CD14-positive monocyte (primary cell): ENCODE results near the gene IER5L. TPM values are rescaled to one million over a fixed set of nuclear protein-coding genes. Genes with fewer than 3 reads are reported as not detected.

Experiments used
- DNase-seq, 3 donors: peaks; one replicate each; pipeline ENCODE4 v3.0.0-alpha.2; 2011 to 2022
- H2AFZ ChIP-seq: 2 replicates; pipeline ENCODE4 v1.6.0; 2012; ENCODE audit warnings: mild to moderate bottlenecking, low read depth, low read length, inconsistent platforms; ENCODE audit not compliant: insufficient read depth, poor library complexity, severe bottlenecking
- H3K27ac ChIP-seq, 2 donors: 1 replicate in 1 of 2; 2 replicates in 1 of 2; pipeline ENCODE4 v1.5.1; 2012 to 2013; ENCODE audit warnings: low read length in 2 of 2, control low read depth in 1 of 2, inconsistent platforms in 1 of 2, low read depth in 1 of 2, mild to moderate bottlenecking in 1 of 2
- H3K27me3 ChIP-seq, 2 donors: one replicate each; pipeline versions ENCODE4 v1.6.0 to v1.6.1; 2011 to 2013; ENCODE audit warnings: low read length in 2 of 2; ENCODE audit not compliant: control insufficient read depth in 2 of 2, insufficient read depth in 2 of 2
- H3K36me3 ChIP-seq, 2 donors: replicated peaks in 1 of 2; 1 replicate in 1 of 2; 2 replicates in 1 of 2; pipeline versions ENCODE4 v1.5.1 to v1.6.1; 2012 to 2013; ENCODE audit warnings: low read length in 2 of 2, control low read depth in 1 of 2, inconsistent platforms in 1 of 2, mild to moderate bottlenecking in 1 of 2; ENCODE audit not compliant: insufficient read depth in 2 of 2, control insufficient read depth in 1 of 2
- H3K4me1 ChIP-seq, 2 donors: 1 replicate in 1 of 2; 2 replicates in 1 of 2; pipeline versions ENCODE4 v1.5.1 to v1.6.1; 2012 to 2013; ENCODE audit warnings: low read length in 2 of 2, control low read depth in 1 of 2, inconsistent platforms in 1 of 2, mild to moderate bottlenecking in 1 of 2, moderate library complexity in 1 of 2; ENCODE audit not compliant: insufficient read depth in 2 of 2, control insufficient read depth in 1 of 2
- H3K4me2 ChIP-seq: replicated peaks from 2 replicates; pipeline ENCODE3; 2012; ENCODE audit warnings: low read length, moderate library complexity, mild to moderate bottlenecking; ENCODE audit not compliant: poor library complexity, severe bottlenecking; ENCODE audit errors: extremely low read depth
- H3K4me3 ChIP-seq, 3 experiments: fragments of 200-600 bp in 1 of 3; sonication (generic) in 1 of 3; replicated peaks in 1 of 3; 1 replicate in 2 of 3; 2 replicates in 1 of 3; pipeline ENCODE4 v1.5.1; 2011 to 2013; ENCODE audit warnings: low read length in 3 of 3, mild to moderate bottlenecking in 3 of 3, control low read depth in 2 of 3, low read depth in 2 of 3, inconsistent platforms in 1 of 3, moderate library complexity in 1 of 3
- H3K79me2 ChIP-seq: 2 replicates; pipeline ENCODE4 v1.6.0; 2012; ENCODE audit warnings: mild to moderate bottlenecking, control low read depth, inconsistent platforms, low read length, moderate library complexity; ENCODE audit not compliant: insufficient read depth
- H3K9ac ChIP-seq: 2 replicates; pipeline ENCODE4 v1.6.0; 2017; ENCODE audit warnings: low read length, mild to moderate bottlenecking; ENCODE audit not compliant: insufficient read depth, poor library complexity, severe bottlenecking
- H3K9me3 ChIP-seq, 2 donors: replicated peaks in 1 of 2; 1 replicate in 1 of 2; 2 replicates in 1 of 2; pipeline versions ENCODE4 v1.5.1 to v1.6.1; 2012 to 2013; ENCODE audit warnings: low read length in 2 of 2, control low read depth in 1 of 2; ENCODE audit not compliant: control insufficient read depth in 1 of 2, insufficient read depth in 1 of 2
- H4K20me1 ChIP-seq: 2 replicates; pipeline ENCODE4 v1.6.0; 2012; ENCODE audit warnings: mild to moderate bottlenecking, low read length, control low read depth, moderate library complexity; ENCODE audit not compliant: insufficient read depth
- H3K27ac Mint-ChIP-seq, 7 donors: one replicate each; pipeline ENCODE4 v1.8.0; 2020; ENCODE audit warnings: mild to moderate bottlenecking in 7 of 7, mixed read lengths in 7 of 7, moderate library complexity in 6 of 7, inconsistent platforms in 2 of 7
- H3K27me3 Mint-ChIP-seq, 3 donors: one replicate each; pipeline ENCODE4 v1.8.0; 2021 to 2022; ENCODE audit warnings: low read depth in 3 of 3, mild to moderate bottlenecking in 3 of 3, mixed read lengths in 3 of 3, moderate library complexity in 3 of 3, inconsistent platforms in 1 of 3
- H3K36me3 Mint-ChIP-seq, 2 donors: one replicate each; pipeline ENCODE4 v1.8.0; 2020; ENCODE audit warnings: mixed read lengths in 2 of 2, inconsistent platforms in 1 of 2, mild to moderate bottlenecking in 1 of 2
- H3K4me1 Mint-ChIP-seq: one replicate; pipeline ENCODE4 v1.8.0; 2020; ENCODE audit warnings: mild to moderate bottlenecking, mixed read lengths
- H3K4me3 Mint-ChIP-seq, 2 donors: one replicate each; pipeline ENCODE4 v1.8.0; 2020; ENCODE audit warnings: mild to moderate bottlenecking in 2 of 2, mixed read lengths in 2 of 2, moderate library complexity in 1 of 2
- H3K9me3 Mint-ChIP-seq, 7 donors: one replicate each; pipeline ENCODE4 v1.8.0; 2020 to 2022; ENCODE audit warnings: mixed read lengths in 7 of 7, mild to moderate bottlenecking in 6 of 7, moderate library complexity in 6 of 7, inconsistent platforms in 2 of 7
- CTCF ChIP-seq: fragments of 200-600 bp; IDR thresholded peaks from one replicate; pipeline ENCODE4 v1.8.0; 2022; ENCODE audit warnings: antibody characterized with exemption, mild to moderate bottlenecking
- WGBS: methylation state at CpG from one replicate; pipeline ENCODE4 v1.1.5; 2013; ENCODE audit warnings: missing lambda C conversion rate; ENCODE audit not compliant: insufficient coverage; 5-methylcytosine and 5-hydroxymethylcytosine counted together
- intact Hi-C, 2 donors: fragments of 100-400 bp; cut with micrococcal nuclease; formaldehyde crosslinking; loops; one replicate each; pipeline versions ENCODE4 v1.15.0 to v1.15.1; 2023
- polyA plus RNA-seq, 3 donors: library from polyadenylated mRNA; depleted of rRNA in 1 of 3; unstranded in 2 of 3; stranded (reverse) in 1 of 3; fragments of 300-500 nt in 2 of 3; fragments of >200 nt in 1 of 3; fragmentation: Illumina TruSeq in 2 of 3; gene quantifications; 1 replicate in 2 of 3; 2 replicates in 1 of 3; pipeline ENCODE4 v1.2.3, GENCODE V29; 2012 to 2021

Gene IER5L
- polyA plus RNA-seq, 3 donors: 0.36 to 15.5 (median 0.79) TPM

DNA sequence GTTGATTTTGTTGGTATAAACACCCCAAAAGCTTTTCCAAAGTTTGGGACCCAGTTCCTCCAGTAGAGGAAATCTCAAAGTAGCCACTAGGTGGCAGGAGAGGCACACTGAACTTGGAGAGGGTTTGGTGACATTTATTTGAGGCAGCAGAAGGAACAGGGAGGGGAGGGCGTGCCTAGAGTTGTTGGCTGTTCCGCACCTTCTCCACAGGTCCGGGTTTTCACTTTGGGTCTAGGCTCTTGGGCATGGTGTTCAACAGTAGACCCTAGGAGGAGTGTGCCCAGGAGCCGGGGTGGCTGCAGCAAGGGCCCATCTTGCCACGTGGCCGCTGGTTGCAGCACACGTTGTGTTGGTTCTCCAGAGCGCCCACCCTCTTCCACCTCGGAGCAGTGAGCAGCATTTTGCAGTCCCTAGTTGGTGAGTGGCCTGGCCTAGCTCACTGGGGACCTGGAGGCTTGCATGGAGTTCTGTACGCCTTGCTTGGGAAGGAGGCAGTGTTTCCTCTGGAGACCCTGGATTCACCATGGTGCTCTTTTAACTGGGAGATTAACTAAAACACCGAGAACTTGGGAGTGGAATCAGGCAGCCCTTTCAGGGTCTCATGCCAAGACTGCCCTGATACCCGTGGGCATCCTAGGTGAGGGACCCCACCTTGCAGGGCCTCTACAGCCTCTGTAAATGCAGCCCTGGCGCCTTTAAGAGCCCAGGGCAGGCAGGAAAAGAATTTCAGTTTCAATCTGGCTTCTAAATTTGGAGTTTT is 38.6 kb downstream of the IER5L start:
- H3K9me3 Mint-ChIP-seq: no peaks in the 10 kb centered on the region
- peak overlapping the region; percentile 50 for H2AFZ ChIP-seq
- peak; percentile 91 for TF ChIP-seq CTCF

GRCh38 chr9:129138476-129139232 is 39.4 kb downstream of the IER5L start:
- Mint-ChIP-seq H3K4me1 (peaks cover 41% of the 10 kb centered on the region), H3K27ac (peak overlapping the region; percentile 83 to 98 (median 97)), H3K4me3 (peak overlapping the region in 1 of 2 donors; percentile 79), H3K9me3 (no peaks in the 10 kb centered on the region), H3K27me3 (peaks cover 0 to 2% (median 0%) of the 10 kb centered on the region in 3 donors), H3K36me3 (peaks cover 48 to 72% of the 10 kb centered on the region in 2 donors)
- DNase-seq: no peak
- Histone ChIP-seq H3K27me3 (no peaks in the 10 kb centered on the region), H4K20me1 (peaks cover 6% of the 10 kb centered on the region), H2AFZ (peak overlapping the region; percentile 50), H3K9ac (no peak overlapping the region), H3K79me2 (peaks cover 17% of the 10 kb centered on the region), H3K27ac (peak overlapping the region in 1 of 2 donors; percentile 99), H3K36me3 (peaks cover 51 to 62% of the 10 kb centered on the region in 2 donors), H3K4me2 (peak overlapping the region; percentile 77), H3K4me3 (no peak overlapping the region), H3K9me3 (no peaks in the 10 kb centered on the region), H3K4me1 (peaks cover 37 to 47% of the 10 kb centered on the region in 2 donors)
- intact Hi-C loops: loop anchor here (5.0 to 10.0 kb wide), 3 partner anchors 39 to 646 kb away; partner anchors contain the start of gene IER5L (in 1 of the 2)
- WGBS: 84% methylated on average over 16 of the region's 21 CpGs
- no peak for TF ChIP-seq CTCF

More for the DNA sequence above, 38.6 kb downstream of the IER5L start:
- Histone ChIP-seq H3K9ac (peak overlapping the region; percentile 84), H3K36me3 (peaks cover 53 to 61% of the 10 kb centered on the region in 2 donors), H3K27ac (peak overlapping the region; percentile 97 to 99), H3K79me2 (peaks cover 17% of the 10 kb centered on the region), H3K4me2 (peak overlapping the region; percentile 77), H3K4me3 (peak overlapping the region; percentile 27 to 73 (median 32)), H3K4me1 (peaks cover 37 to 47% of the 10 kb centered on the region in 2 donors), H3K9me3 (no peaks in the 10 kb centered on the region), H3K27me3 (no peaks in the 10 kb centered on the region), H4K20me1 (peaks cover 7% of the 10 kb centered on the region)
- 6% methylated on average over 10 of the region's 13 CpGs for WGBS
- peak; percentile 79 to 85 (median 81) for DNase-seq
- intact Hi-C loops: loop anchor here (5.0 to 10.0 kb wide), 3 partner anchors 38 to 645 kb away; partner anchors contain the start of gene IER5L (in 1 of the 2)
- Mint-ChIP-seq H3K4me3 (peak overlapping the region; percentile 79 to 92), H3K27ac (peak overlapping the region; percentile 96 to 98 (median 97)), H3K36me3 (peaks cover 47 to 72% of the 10 kb centered on the region in 2 donors), H3K4me1 (peaks cover 41% of the 10 kb centered on the region), H3K27me3 (peaks cover 0 to 2% (median 0%) of the 10 kb centered on the region in 3 donors)
